ENCODE measurements around the gene GCNT1.
A peak's percentile ranks its signal among the peaks of the same experiment; 100 is the strongest.
"Not testable (repeated sequence)": the region's sequence is repeated elsewhere in the genome, so short reads cannot be mapped to it uniquely, and the experiment has no call there.

Gene GCNT1

GRCh38 chr9:76493496-76493895 is 34.5 kb downstream of the GCNT1 start:
- not testable (repeated sequence) for DNase-seq

DNA sequence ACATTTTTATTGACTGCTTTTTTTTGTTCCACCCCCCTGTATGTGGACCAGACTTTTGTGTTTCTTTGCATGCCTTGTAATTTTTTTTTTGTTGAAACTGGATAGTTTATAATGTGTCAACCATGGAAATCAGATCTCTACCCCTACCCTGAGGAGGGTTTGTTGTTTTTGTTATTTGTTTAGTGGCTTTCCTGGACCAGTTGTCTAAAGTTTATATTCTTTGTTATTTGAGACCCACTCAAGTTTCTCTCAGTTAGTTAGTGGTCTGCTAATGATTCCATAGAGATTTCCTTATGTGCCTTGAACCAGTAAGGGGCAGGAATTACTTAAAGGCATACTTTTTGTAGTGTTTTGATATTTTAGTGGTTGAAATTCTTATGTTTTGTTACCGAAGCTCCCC is 41.1 kb downstream of the GCNT1 start:
- DNase-seq, result no peak

- DNase-seq, result no peak
These were observed 43.8 kb downstream of the GCNT1 start for GRCh38 chr9:76502746-76503145.

GRCh38 chr9:76510041-76510440 is 51.1 kb downstream of the GCNT1 start:
- DNase-seq, result no peak

- no peak for DNase-seq
These were observed 51.5 kb downstream of the GCNT1 start for GRCh38 chr9:76510446-76510845.

DNA sequence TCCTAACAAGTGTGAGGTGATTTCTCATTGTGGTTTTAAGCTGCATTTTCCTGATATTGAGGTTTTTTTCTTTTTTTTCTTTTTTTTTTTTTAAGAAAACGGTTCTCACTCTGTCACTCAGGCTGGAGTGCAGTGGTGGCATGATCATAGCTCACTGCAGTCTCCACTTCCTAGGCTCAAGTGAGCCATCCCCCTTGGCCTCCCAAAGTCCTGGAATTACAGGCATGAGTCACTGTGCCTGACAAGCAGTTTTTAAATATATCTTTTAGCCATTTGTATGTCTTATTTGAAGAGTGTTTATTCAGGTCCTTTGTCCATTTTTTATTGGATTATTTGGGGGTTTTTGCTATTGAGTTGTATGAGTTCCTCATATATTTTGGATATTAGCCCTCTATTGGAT is 53.8 kb downstream of the GCNT1 start:
- DNase-seq, result no peak

- peak; percentile 28 for DNase-seq
These were observed 57.4 kb downstream of the GCNT1 start for GRCh38 chr9:76516350-76516749.

DNA sequence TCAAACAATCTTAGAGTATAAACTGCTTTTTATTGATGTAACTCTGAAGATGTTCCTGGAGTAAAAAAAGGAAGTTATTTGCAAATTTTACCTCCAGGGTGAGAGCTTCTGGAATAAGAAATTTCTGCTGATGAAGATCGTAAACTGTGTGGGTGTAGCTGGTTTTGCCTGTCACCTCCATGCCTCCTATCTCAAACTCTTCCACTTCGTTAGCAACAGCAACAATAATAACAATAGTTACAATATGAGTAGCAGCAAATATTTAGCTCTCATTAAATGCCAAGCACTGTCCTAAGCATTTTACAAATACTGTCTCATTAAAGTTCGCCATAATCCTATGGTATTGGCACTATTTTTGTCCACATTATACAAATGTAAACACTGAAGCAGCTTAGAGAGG is 57.9 kb downstream of the GCNT1 start:
- peak; percentile 13 for DNase-seq

GRCh38 chr9:76519075-76519835 is 60.3 kb downstream of the GCNT1 start:
- no peak for DNase-seq

DNA sequence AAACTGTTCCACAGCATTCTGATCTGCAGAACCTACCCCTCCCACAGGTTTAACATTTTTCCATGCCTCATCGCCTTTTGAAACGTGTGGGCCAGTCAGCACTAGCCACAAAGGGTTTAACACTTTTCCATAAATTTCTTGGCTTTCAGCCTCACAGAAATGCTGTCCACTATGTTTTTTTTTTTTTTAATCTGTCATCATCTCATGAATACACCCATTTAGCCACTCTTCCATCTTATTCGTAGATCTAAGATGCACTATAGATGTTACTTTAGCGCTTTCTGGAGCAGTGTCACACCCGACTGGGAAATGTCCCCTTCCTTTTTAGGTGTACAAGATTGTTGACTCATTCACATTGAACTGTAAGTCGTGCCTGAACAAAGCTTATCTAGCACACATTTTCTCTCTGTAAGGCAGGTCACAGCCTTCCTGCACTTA is 62.3 kb downstream of the GCNT1 start:
- DNase-seq, result no peak

GRCh38 chr9:76521906-76522305 is 62.9 kb downstream of the GCNT1 start:
- no peak for DNase-seq

GRCh38 chr9:76523617-76524200 is 64.7 kb downstream of the GCNT1 start:
- not testable (repeated sequence) for DNase-seq

GRCh38 chr9:76525196-76525595 is 66.2 kb downstream of the GCNT1 start:
- no peak for DNase-seq

DNA sequence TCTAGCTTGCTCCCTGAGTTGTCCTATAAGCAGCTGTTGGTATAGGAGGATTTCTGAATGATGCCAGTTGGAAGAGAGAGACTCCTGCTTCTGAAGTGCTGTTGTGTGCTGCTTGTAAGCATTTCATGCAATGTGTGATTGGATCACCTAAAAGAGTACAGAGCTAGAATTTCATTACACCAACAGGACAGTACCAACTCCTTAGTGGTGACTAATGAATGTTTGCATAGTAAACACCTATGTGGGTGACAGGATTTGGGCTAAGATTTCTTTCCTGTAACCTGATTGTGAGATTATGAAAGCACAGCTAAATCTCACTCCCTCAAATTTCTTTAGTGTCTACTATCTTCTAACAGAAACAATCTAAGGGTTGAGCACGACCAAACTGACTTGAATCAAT is 67.0 kb downstream of the GCNT1 start:
- no peak for DNase-seq

GRCh38 chr9:76528056-76528455 is 69.1 kb downstream of the GCNT1 start:
- DNase-seq, result no peak

DNA sequence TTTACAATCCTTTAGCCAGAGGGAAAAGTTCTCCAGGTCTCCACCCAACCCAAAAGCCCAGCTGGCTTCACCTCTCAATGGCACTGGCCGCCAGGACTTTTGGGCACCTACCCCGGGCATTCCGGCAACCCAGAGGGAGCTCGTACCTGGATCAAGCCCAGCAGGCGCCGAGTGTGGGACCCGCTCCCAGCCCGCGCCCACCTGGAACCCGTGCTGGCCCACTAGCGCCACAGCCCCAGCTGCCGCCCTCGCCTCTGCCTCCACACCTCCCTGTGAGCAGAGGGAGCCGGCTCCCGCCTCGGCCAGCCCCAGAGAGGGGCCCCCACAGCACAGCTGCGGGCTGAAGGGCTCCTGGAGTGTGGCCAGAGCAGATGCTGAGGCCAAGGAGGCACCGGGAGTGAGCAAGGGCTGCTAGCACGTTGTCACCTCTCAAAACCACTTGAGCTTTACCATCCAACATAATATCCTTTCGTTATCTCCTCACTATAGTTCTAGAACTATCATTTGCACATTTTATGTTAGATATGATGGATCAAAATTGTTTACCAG is 69.7 kb downstream of the GCNT1 start:
- no peak for DNase-seq

- no peak for DNase-seq
These were observed 70.7 kb downstream of the GCNT1 start for GRCh38 chr9:76529653-76530052.

DNA sequence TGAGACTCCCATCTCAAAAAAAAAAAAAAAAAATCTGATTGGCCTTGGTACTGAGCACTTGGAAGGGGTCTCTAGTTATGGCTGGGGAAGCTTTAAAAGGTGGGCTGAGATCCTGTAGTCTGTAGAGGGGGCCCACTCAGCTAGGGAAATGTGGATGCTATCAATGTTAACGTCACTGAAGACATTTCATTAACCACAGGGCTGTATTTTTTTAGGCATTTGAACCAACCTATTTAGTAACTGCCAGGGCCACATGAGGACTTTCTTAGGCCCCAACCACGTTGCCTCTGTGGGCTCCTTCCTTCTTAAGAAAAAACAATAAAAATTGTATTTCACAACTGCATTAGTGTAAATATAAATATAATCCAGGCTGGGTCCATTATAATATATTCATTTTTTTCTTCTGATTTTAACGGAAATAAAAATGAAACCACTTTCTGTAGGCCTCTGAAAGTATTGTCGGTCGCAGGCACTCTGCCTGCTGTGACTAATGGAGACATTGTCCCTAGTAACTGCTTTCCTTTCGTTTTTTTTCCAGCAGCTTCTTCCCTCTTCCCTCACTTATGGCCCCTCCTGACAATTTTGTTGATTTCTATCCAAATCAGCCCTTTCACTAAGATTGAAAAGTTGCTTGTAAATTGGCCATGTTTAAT is 71.6 kb downstream of the GCNT1 start:
- no peak for DNase-seq

- DNase-seq, result no peak
These were observed 72.3 kb downstream of the GCNT1 start for GRCh38 chr9:76531231-76531780.

- DNase-seq, result not testable (repeated sequence)
These were observed 73.9 kb downstream of the GCNT1 start for GRCh38 chr9:76532877-76533276.

DNA sequence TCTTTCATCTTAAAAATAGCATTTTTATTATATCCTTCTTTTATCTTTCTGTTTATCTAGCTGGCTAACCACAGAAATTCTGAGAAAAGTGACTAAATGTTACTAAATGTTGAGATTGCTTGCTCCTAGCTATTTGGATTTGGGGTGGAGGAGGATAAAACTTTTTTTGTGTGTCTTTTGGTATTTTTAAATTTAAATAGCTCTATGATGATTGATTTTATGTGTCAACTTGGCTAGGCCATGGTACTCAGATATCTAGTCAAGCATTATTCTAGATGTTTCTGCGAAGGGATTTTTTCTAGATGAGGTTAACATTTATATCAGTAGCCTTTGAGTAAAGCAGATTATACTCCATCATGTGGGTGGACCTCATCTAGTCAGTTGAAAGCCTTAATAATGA is 75.0 kb downstream of the GCNT1 start:
- DNase-seq, result no peak

DNA sequence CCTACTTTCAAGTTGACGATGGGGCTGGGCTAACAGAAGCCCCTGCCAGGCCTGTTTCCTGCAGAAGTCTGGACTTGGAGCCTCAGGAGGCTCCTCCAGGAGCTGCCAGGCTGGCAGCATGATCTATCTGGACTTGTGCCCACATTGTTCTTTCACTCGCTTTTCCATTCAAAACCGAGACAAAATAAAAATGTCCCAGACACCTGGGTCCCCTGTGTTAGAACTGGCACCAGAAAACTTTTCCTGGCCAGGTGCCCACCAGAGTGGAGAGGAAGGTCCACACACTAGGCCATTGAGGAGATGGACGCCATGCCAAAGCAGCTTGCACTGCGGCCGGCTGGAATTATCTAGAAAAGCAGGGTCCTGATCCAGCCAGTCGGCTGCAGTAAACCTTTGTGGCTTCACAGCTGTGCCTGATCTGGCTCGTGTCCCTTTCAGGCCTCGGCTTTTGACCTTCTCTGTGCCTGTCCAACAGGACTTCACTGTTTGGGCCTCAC is 78.2 kb downstream of the GCNT1 start:
- DNase-seq, result no peak

DNA sequence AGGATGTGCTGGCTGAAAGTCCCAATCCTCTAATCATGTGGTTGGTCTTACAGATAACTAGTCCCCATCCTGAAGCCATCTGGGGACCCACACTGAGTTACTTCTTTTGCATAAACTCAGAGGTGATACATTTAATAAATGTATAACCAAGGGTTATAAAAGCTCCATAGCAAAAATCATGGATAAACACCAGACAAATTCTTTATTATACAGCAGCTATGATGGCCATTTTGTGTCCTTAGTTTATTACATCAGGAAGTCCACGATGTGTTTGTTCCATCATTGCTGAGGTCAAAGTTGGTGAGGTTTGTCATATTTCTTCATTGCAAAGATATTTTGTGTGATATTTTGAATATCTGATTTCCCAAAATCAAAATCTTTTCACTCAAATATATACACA is 80.2 kb downstream of the GCNT1 start:
- no peak for DNase-seq

Data from activated CD4-positive, alpha-beta T cell treated with anti-CD3 and anti-CD28 coated beads, Interleukin-10, Interleukin-2, amounts not matched to agents 100 ng/mL and 50 ng/mL, durations not matched to agents 16 hours and 8 hours (primary cell).